Activated effector memory CD4-positive, alpha-beta T cell treated with anti-CD3 and anti-CD28 coated beads, Interleukin-2, amount 50 U/mL, for 16 hours (primary cell): ENCODE measurements around the gene LMO2.
"Not testable (repeated sequence)": the region's sequence is repeated elsewhere in the genome, so short reads cannot be mapped to it uniquely, and the experiment has no call there.

ENCODE experiments used
- DNase-seq: peaks from one replicate; pipeline ENCODE4 v3.0.0-alpha.2; 2020

The LMO2 gene

DNA sequence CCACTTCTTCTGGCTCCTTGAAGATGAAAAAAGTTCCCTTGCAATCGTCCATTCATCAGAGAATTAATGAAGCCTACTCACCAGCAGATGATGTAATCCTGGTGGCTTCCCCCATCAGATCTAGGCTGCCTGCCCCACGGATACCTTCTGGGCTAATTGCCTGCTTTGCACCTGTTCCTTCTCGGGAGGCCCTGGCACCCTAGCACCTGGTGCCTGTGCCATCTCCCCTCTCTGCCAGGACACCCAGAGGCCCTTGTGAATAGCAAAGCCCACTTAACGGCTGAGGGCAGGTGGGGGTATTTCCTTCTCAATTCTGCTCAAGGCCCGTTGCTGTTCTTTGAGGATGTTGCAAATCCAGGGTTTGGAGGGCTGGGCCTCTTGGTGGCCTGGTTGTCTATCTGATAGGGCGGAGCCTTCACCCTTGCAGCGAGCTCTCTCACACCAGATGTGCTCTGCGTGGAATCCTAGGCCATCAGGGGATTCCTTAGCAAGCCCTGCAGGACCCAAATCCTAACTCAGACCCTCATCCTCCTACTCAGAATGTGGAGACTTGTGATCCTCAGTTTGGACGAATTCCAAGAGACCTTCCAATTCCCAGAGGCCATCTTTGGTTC, at the start of gene LMO2:
TSS of gene LMO2 (minus strand) at position 363 of the 614 bp plus-strand sequence. CDS start 22,360 bp downstream, outside the sequence.
- no peak for DNase-seq

DNA sequence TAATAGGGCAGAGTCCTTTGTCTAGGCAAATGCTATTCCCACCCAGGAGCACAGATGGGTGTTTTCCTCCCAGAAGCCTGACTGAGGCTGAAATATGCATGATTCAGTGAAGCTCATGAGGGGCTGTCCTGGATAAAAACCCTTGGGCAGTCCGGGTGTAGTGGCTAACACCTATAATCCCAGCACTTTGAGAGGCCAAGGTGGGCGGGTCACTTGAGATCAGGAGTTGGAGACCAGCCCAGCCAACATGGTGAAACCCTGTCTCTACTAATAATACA, 48.6 kb upstream of the LMO2 start:
- DNase-seq, result no peak

DNA sequence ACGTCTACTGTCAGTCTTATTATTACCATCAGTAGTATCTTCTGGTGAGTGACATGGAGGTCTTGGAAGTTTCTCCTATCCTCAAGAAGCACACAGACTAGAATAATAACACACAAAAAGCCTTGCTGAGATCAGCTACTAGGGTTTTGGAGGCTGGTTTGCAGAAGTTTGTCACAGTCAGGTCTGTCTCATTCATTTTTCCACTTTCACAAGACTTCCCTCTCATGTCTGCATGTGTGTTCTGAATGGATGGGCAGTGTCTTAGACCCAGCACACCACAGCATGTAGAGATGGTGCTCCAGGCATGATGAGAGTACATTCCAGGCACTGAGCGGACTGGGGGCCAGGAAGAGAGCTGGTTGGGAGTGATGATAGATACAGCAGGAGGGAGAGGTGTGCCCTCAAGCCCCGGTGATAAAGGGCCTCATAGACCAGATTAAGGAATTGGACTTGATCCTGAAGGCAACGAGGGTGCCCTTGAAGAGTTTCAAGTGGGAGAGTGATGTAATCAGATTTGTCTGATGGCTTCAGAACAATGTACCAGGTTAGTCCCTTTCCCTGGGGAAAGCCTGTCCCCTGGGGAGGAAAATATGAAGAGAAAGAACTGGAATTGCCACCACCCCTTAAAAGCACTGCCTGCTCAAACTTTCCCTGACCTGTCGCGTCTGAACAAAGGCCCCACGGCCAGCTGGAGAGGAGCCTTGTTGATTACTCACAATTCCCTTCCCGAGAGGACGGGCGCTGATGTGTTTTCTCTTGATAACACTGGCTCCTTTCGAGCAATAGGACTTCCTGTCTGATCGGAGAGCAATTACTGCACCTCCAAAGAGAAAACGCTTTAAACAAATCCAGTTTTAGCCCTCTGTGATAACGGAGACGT, 45.1 kb upstream of the LMO2 start:
- no peak for DNase-seq

DNA sequence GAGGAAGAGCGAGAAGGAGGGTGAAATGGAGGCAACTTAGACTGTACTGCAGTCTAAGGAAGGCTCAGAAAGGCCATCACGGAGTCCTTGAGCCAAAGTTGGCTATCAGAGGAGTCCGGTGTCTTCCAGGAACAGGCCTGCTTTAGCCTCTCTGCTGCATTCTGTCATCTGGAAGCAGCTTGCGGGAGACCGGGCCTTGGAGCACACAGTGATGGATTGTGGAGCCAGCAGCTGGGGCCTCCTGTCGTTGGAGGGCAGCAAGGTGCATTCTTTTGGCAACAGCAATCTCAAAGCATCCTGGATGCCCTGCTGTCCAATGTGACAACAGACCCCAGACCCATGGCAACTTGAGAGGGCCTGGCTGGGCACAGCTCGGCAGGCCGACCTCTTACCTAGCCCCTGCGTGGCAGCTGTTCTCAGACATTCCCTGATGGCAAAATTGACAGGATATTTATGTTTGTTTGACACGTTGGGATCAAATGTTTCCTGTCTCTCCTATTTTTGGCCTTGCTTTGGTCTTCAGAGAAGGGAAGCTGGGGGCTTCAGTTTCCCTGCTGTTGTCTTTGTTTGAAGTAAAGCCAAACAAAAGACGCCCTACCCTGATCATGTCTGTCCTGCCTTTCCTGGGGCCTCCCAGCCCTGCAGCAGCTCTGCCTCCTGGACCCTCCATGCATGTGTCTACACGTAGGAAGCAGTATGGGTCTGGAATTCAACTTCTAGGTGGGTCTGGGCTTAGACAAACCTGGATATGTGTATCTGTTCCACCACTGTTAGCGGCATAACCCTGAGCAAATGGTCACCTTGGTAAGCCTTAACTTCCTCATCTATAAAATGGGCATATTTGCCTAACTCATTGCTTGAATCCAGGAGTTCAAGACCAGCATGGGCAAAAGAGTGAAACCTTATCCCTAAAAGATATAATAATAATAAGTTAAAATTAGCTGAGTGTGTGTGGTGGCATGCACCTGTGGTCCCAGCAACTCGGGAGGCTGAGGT, 43.9 kb upstream of the LMO2 start:
- no peak for DNase-seq

DNA sequence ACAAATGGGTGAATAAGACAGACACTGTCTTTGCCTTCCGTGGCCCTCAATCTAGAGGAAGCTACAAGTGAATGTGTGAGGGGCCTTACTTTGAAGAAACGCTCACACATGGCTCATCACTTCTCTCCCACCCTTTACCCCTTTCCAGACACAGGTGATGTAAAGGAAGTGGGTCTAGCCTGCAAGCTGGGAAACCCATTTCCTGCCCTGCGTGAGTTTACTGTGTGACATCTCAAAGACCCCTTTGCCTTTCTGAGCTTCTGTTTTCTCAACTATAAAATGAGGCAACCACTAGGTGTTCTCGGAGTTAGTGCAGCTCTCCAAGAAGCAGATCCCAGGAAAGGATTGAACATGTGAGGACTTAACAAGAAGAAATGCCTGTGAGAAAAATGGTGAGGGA, 43.1 kb upstream of the LMO2 start:
- no peak for DNase-seq

DNA sequence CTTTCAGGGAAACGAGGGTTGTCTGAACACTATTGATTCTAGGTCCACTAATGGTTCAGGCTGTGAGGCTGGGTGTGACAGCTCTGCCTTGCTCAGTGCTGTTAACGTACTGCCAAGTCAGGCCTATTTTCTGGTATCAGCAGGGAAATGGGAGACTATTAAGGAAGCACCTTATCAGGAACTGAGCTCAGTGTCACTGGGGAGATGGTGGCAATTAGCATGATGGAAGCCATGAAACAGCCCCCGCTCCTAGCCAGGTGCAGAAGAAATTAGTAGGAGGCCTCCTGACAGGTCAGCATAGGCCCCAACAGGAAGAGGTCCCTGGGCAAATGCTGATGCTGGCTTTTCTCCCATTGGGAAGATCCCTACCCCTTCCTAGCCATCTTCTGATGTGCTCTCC, 42.6 kb upstream of the LMO2 start:
- no peak for DNase-seq

DNA sequence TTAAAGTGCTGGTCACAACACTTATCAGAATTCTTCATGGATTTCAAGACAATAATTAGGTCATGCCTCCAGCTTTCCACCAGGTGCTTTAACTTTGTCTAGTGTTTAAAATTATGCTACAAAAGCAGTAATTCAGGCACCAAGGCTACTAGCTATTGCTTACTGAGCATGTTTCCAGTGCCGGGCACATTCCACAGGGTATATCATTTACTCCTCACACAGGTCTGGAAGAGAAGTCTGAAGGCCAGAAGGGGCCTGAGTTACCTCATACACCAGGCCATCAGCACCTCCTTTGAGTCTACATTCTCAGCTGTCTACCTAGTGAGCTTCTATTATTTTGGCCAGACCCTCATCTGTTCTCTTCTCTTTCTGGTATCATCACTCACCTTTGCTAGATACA, 41.7 kb upstream of the LMO2 start:
- no peak for DNase-seq

DNA sequence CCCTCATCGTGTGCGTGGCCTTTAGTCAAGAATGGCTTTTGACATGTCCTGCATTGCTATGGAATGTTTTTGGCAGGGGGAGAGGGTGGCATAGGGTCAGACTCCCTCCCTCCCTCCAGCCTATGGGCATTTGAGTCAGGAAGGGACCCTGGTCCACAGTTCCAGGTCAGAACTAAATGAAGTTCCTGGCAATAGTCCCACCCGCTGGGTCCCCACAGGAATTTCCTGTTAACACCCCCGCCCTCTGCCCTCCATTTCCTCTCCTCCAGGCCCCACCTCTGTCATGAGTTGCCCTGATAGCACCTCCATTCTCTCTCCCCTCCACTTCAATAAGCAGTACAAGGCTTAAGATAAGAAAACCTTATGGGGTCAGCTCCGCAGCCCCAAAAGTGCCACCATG, 40.8 kb upstream of the LMO2 start:
- DNase-seq, result no peak

DNA sequence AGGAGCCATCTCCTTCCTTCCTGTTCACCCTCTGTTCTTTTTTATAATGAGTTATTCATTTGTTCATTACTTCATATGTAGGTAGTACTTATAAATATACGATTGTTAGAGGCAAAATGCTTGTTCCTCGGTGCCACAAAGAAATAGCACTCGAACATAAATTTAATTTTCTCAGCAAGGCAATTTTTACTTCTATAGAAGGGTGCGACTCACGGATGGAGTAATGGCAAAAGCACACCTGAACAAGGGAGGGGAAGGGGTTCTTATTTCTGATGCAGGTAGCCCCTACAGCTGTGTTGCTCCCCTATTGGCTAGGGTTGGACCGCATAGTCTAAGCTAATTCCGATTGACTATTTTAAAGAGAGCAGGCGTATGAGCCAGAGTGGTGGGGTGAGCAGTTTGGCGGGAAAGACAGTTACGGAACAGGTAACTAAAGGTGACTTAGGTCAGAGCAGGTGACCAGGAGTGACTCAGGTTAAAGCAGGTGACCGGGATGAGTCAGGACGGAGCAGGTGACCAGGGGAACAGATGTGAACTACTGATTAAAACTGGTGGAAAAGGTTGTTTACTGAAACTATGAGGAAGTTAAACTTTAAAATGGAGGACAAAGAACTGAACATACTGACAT, 40.0 kb upstream of the LMO2 start:
- DNase-seq, result not testable (repeated sequence)

DNA sequence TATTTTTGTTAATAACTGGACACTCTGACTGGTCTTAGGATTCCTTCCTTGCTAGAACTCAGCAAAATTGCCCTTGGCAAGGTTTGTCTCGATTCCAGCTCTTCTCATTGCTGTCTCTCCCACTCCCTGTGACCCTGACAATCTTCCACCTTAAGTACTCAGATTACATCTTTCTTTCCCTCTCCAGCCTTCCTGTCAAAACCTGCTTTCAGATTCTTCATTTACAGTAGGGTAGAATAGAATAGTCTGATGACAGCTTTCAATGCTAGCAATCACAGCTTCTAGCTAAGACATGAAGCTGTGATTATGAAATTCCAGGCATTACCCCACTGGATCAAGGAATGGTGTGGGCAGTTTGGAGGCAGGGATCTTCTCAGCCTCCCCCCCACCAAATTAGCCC, 39.2 kb upstream of the LMO2 start:
- DNase-seq, result no peak

DNA sequence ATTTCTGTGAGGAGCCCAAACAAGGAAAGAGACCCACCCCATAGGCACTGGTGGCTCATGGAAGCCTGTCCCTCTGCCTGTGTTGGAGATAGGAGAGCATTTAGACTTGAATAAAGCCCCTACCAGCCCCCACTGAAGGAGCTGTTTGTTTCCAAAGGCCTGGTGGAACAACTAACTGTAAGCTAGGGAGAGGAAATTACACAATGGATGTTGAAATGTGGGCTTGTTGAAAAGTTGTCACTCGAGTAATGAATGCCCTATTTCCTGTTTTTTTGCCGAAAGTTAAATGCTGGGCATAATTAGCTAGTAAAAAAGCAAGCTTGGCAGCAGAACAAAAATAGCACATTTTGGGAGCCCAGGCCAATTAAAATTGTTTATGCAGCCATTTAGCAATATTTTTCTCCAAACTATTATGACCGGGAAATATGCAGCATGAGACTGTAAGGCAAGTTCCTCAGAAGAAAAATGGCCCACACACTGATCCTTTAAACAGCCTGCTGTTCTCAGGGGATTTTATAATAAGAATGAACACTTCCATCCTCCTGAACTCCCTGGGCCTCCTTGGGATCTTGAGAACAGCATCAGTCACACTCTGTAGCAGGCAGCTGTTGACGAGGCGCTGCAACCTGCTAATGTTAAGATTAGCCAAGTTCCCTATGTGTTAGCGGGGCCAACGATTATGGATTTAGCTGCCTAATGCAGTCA, 38.6 kb upstream of the LMO2 start:
- no peak for DNase-seq

DNA sequence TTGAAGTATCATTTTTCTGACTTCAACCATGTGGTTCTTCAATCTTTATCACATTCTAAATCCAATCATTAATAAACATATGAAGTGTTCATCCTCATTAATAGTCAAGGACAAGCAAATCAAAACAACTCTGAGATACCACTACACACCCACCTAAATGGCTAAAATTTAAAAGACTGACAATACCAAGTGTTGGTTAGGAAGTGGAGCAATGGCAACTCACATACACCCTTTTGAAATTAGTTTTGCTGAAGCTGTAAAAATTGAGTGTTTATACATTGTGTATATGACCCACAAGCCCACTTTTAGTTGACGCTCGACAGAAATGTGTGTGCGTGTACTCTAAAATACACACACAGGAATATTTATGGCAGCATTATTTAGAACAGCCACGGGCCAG, 36.7 kb upstream of the LMO2 start:
- no peak for DNase-seq

DNA sequence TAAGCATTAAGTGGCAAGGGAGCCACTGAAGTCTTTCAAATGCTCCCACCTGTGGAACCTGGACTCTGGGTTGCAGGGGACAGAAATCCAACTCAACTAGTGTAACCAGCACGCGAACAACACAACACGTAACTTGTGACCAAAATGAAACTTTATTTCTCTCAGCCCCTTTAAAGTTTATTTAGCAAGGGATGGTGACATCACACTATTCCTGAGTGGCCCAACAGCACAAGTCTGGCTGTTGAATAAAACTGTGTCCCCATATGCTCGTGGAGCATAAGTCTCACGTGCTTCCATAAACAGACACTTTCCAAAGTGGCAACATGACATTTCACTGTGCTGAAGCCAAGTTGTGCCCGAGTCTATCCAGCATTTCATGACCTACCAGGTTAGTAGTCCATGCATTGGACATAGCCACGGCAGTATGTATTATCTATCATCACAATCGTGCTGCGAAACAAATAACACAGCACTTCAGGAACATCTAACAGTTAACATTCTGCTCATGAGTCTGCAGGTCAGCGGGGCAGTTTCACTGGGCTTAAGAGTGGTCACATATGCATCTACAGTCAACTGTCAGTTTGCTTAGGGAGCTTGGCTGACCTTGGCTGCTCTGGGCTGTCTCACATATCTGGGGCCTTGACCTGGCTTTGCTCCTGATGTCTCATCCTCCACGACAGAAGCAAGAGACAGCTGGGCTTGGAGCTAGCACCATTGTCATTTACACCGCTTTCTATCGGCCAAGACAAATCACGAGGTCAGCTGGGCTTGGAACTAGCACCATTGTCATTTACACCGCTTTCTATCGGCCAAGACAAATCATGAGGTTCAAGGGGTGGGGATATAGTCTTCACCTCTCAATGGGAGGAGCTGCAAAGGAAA, 35.0 kb upstream of the LMO2 start:
- no peak for DNase-seq

DNA sequence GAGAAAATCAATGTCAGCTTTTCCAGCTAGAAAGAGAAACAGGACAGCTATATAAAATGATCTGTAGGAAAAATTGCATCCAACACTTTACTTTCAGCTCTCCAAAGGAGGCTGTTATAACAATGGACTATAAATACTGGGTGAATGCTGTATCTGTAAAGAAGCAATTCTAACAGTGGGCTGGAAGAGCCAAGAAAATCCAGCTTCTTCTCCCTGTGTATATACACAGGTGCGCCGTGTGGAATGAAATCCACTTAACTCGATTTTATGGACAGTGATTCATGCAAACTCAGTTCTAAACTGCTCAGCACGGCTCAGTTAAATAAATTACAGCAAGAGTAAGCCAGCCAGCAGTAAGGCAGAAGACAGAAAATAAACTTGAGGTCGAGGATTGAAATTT, 32.5 kb upstream of the LMO2 start:
- no peak for DNase-seq

DNA sequence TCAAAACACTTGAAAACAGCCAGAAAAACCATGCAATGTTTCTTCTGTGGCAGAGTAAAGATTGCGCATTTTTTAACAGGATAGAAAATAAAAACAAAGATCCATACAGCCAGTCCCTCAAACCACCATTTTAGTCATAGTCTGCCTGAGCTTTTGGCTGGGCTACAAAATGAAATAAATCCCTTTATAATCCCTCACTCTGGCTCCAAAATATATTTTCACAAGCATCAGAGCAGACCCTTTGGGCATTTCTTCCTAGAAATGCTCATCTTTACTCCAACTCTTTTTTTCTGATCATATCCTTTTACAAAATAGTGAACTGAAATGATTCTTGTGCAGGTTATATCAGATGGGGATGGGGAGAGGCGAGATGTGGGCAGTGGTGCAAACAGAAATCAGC, 31.8 kb upstream of the LMO2 start:
- no peak for DNase-seq

DNA sequence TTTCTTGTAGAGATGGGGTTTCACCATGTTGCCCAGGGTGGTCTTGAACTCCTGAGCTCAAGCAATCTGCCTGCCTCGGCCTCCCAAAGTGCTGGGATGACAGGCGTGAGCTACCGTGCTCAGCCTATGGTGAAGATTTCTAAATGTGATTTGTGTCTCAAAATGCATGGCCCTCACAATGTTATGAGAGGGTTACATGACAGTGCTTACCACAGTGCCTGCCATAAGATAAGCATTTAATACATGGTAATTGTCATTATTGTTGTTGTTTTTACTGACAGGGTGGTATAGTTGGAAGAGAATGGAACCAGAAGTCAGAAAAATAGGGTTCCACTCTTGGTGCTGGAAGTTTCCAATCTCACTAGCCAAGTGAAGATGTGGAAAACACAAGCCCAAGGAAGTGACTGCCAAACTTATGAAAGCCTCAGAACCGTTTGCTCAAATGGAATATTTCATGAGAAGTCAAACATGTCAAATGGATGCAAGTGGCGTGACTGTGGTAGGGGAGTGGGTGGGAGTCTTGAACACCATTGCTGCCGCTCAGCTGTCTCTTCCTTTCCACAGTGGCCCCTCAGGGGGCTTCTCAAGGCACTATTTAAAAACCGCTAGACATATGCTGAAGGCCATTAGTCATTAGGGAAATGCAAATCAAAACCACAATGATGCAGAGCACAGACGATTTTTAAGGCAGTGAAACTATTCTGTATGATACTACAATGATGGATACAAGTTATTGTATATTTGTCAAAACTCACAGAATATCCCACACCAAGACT, 29.1 kb upstream of the LMO2 start:
- no peak for DNase-seq

DNA sequence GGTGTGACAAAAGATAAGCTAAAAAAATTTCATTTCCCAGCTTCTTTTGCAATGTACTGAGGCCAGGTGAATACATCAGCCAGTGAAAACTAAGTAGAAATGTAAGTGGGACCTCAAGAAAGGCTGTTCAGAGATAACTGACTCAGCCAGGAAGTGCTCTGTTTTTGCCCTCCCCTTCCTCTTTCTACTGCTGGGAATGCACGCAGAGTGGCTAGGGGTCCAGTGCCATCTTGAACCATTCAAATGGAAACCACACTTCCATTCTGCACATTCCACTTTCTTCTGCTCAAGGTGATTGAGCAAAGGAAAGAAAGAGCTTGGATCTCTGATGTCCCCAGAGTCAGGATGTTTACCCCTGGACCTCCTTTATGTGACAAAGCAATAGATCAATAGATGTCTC, 27.8 kb upstream of the LMO2 start:
- no peak for DNase-seq

DNA sequence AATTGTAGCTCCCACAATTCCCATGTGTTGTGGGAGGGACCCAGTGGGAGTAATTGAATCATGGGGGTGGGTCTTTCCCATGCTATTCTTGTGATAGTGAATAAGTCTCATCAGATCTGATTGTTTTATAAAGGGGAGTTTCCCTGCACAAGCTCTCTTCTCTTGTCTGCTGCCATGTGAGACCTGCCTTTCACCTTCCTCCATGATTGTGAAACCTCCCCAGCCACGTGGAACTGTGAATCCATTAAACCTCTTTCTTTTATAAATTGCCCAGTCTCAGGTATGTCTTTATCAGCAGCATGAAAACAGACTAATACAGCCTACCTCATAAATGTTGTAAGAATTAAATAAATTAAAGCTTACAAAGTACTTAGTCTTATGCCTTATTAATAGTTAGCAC, 25.5 kb upstream of the LMO2 start:
- DNase-seq, result not testable (repeated sequence)

DNA sequence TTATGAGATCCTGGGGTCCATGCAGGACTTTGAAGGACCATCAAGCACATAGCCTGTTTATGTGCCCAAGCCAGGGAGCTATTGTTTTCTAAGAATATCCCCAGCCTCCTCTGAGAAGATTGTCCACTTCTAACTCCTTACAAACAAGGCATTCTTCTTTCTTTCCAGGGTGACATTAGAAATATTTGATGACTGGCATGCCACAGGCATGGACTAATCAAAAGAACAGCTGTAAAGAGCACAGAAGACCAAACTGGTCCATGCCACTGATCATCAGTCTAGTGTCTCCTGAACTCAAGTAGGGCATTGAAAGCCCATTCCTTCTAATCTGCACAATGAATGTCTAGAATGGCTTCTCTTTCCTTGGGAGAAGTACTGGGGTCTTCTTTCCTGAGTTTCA, 24.9 kb upstream of the LMO2 start:
- no peak for DNase-seq

DNA sequence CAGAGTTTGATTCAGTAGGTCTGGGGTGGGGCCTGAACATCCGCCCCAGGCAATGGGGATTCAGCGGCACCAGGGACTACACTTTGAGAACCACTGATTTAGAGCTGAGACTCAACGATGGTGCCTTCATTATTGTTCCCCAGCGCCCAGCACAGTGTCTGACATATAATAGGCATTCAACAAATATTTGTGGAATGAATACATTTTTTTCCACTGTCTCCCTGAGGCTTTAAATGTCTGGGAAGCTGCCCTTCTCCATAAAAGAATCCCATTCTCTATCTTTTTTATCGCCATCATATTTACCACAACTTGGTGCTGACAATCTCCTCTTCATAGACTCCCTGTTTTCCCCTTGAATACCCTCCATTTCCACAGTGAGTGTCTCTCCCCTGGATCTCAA, 23.6 kb upstream of the LMO2 start:
- no peak for DNase-seq

DNA sequence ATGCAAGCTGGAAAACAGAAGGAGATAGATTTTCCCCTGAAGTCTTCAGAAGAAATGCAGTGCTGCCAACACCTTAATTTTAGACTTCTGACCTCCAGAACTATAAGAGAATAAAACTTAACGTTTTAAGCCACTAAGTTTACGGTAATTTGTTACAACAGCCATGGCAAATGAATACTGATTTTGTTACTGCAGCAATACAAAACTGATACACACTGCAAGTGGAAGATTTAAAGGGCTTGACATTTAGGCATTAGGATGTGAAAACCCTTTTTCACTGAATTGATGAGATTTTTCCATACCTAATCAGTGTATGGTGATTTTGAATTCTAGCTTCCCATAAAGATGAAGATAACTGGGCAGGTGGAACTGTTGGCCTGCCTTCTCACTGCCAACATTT, 22.1 kb upstream of the LMO2 start:
- DNase-seq, result no peak
